Duodenal mucosa (tissue), 2 donors: Measurements from ENCODE around the gene GSK3B.

Experiments
- H3K27ac ChIP-seq: one replicate; pipeline ENCODE4 v1.7.0; 2013; ENCODE audit warnings: low read depth, low read length
- H3K27me3 ChIP-seq, 2 donors: one replicate each; pipeline ENCODE4 v1.7.0; 2013; ENCODE audit warnings: low read length in 2 of 2, control low read depth in 1 of 2; ENCODE audit not compliant: insufficient read depth in 2 of 2, control insufficient read depth in 1 of 2
- H3K36me3 ChIP-seq, 2 donors: one replicate each; pipeline ENCODE4 v1.7.0; 2013; ENCODE audit warnings: low read length in 2 of 2, control low read depth in 1 of 2; ENCODE audit not compliant: insufficient read depth in 2 of 2, control insufficient read depth in 1 of 2
- H3K4me1 ChIP-seq, 2 donors: one replicate each; pipeline ENCODE4 v1.7.0; 2013; ENCODE audit warnings: low read length in 2 of 2, control low read depth in 1 of 2; ENCODE audit not compliant: insufficient read depth in 2 of 2, control insufficient read depth in 1 of 2
- H3K4me3 ChIP-seq, 2 donors: one replicate each; pipeline ENCODE4 v1.7.0; 2013; ENCODE audit warnings: low read length in 2 of 2, low read depth in 1 of 2
- H3K9ac ChIP-seq, 2 donors: one replicate each; pipeline ENCODE4 v1.7.0; 2013; ENCODE audit warnings: low read length in 2 of 2, low read depth in 1 of 2
- H3K9me3 ChIP-seq, 2 donors: one replicate each; pipeline ENCODE4 v1.7.0; 2013; ENCODE audit warnings: low read length in 2 of 2, control low read depth in 1 of 2; ENCODE audit not compliant: control insufficient read depth in 1 of 2

The GSK3B gene

GRCh38 chr3:119872773-119873172 is 221.5 kb downstream of the GSK3B start:
- Histone ChIP-seq H3K4me3 (no peak overlapping the region), H3K4me1 (no peaks in the 10 kb centered on the region), H3K27ac (no peak overlapping the region), H3K36me3 (peaks cover under 1 to 7% of the 10 kb centered on the region in 2 donors), H3K9ac (no peak overlapping the region), H3K27me3 (no peaks in the 10 kb centered on the region), H3K9me3 (no peaks in the 10 kb centered on the region)

DNA sequence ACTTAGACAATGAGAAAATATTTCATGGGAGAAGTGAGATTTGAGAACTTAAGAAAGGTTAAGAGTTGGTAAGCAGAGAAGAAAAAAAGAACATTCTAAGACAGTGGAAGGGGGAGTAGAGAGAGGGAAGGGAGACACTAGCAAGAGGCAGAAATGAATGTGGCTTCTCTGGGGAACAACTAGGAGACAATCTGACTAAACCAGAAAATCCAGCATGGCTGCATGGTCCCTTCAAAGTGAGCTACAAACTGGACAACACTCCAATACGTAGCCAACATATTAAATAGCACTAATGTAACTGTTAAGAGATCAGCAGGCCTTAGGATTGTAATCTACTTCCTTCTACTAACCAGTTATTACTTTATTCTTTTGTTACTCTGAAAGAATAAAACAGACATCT is 222.7 kb downstream of the GSK3B start:
- Histone ChIP-seq H3K9me3 (no peaks in the 10 kb centered on the region), H3K4me3 (no peak overlapping the region), H3K4me1 (no peaks in the 10 kb centered on the region)

DNA sequence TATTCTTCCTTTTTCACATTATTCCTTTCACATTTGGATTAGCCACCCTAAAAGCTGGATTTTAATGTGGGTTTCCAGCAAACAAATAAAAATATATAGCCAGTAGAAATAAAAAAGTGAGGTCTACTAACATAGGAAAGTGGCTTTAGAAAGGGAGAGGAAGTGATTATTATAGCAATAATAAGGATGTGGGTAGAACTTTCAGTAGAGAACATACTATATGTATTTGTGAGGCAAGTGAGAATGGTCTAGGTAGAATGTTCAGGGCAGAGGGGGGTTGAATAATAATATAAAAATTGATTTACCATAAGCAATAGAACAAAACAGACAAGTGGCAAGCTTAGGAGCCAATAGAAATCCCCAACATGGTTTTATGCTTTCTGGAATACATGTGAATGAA is 223.7 kb downstream of the GSK3B start:
- no peak overlapping the region for H3K9ac ChIP-seq

More for the DNA sequence above, 222.7 kb downstream of the GSK3B start:
- no peak overlapping the region for H3K9ac ChIP-seq
- no peak overlapping the region for H3K27ac ChIP-seq
- peaks cover 2 to 5% of the 10 kb centered on the region in 2 donors for H3K36me3 ChIP-seq
- H3K27me3 ChIP-seq: no peaks in the 10 kb centered on the region

GRCh38 chr3:119864476-119864875 is 229.8 kb downstream of the GSK3B start:
- H3K9ac ChIP-seq: no peak overlapping the region
- H3K4me1 ChIP-seq: no peaks in the 10 kb centered on the region
- no peak overlapping the region for H3K4me3 ChIP-seq
- H3K9me3 ChIP-seq: no peaks in the 10 kb centered on the region
- H3K27me3 ChIP-seq: no peaks in the 10 kb centered on the region
- peaks cover 12 to 16% of the 10 kb centered on the region in 2 donors for H3K36me3 ChIP-seq
- H3K27ac ChIP-seq: no peak overlapping the region

More for the DNA sequence above, 223.7 kb downstream of the GSK3B start:
- Histone ChIP-seq H3K36me3 (peaks cover 0 to 2% of the 10 kb centered on the region in 2 donors), H3K4me3 (no peak overlapping the region), H3K4me1 (no peaks in the 10 kb centered on the region), H3K27ac (no peak overlapping the region), H3K9me3 (no peaks in the 10 kb centered on the region), H3K27me3 (no peaks in the 10 kb centered on the region)

DNA sequence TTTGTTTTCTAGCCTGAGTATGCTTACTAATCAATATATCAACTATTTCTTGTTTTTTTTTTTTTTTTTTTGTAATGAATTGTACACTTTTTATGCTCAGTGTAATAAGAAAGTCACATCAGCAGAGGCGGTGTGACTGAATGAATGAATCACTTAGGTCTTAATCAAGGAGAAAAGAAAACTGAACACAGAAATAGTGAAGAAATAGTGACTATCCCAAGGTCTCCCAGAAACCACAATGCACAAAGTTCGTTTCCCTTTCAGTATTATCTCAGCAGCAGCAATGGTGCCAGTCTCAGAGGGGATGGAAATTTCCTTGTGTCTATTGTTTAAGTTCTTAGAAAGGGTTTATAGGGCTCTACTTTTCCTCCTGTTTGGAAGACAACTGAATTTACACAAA is 231.6 kb downstream of the GSK3B start:
- Histone ChIP-seq H3K36me3 (peaks cover 11 to 24% of the 10 kb centered on the region in 2 donors), H3K9ac (no peak overlapping the region), H3K4me1 (no peaks in the 10 kb centered on the region), H3K4me3 (no peak overlapping the region), H3K9me3 (peaks cover 0 to 6% of the 10 kb centered on the region in 2 donors), H3K27ac (no peak overlapping the region), H3K27me3 (no peaks in the 10 kb centered on the region)

- H3K27ac ChIP-seq: no peak overlapping the region
- H3K9ac ChIP-seq: no peak overlapping the region
- H3K36me3 ChIP-seq: peaks cover 14 to 31% of the 10 kb centered on the region in 2 donors
- peaks cover 0 to 6% of the 10 kb centered on the region in 2 donors for H3K9me3 ChIP-seq
- no peaks in the 10 kb centered on the region for H3K27me3 ChIP-seq
- no peaks in the 10 kb centered on the region for H3K4me1 ChIP-seq
- H3K4me3 ChIP-seq: no peak overlapping the region
These were observed 232.6 kb downstream of the GSK3B start for GRCh38 chr3:119861681-119862080.

DNA sequence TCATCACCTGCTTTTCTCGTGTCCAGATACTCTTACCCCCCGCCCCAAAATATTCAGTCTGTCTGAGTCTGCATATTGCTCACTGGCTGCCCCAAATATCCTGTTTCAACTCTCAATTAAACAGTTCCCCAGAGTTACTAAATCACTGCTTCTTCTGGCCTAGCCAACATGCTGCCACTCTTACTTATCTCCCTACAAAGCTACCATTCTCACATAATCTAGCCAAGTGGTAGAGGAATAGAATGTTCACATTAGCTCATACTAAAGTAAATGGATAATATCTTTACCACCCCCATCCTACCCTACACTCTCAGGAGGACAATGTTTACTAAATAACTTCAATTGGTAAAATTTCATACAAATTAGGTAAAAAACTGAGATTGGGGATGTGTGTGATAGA is 234.5 kb downstream of the GSK3B start:
- H3K4me1 ChIP-seq: no peaks in the 10 kb centered on the region
- H3K27me3 ChIP-seq: no peaks in the 10 kb centered on the region
- H3K9me3 ChIP-seq: peaks cover 0 to 6% of the 10 kb centered on the region in 2 donors
- H3K9ac ChIP-seq: no peak overlapping the region
- peaks cover 19 to 35% of the 10 kb centered on the region in 2 donors for H3K36me3 ChIP-seq
- H3K27ac ChIP-seq: no peak overlapping the region
- H3K4me3 ChIP-seq: no peak overlapping the region

- H3K9me3 ChIP-seq: peaks cover 0 to 6% of the 10 kb centered on the region in 2 donors
- H3K27me3 ChIP-seq: no peaks in the 10 kb centered on the region
- no peak overlapping the region for H3K9ac ChIP-seq
- H3K36me3 ChIP-seq: peaks cover 19 to 35% of the 10 kb centered on the region in 2 donors
- H3K4me1 ChIP-seq: no peaks in the 10 kb centered on the region
- no peak overlapping the region for H3K27ac ChIP-seq
- no peak overlapping the region for H3K4me3 ChIP-seq
These were observed 235.3 kb downstream of the GSK3B start for GRCh38 chr3:119858957-119859356.

DNA sequence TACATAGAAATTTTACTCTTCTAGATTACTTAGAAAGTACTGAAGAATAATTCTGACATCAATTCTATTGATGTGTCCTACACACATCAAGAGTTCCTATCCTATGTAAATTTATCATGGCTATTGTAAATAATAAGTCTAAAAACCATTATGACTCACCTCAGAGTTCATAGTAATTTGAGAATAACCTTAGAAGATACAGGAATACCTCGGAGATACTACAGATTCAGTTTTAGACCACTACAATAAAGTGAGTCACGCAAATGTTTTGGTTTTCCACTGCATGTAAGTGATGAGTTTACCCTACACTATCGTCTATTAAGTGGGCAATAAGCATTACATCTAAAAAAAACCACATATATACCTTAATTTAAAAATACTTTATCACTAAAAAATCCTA is 237.6 kb downstream of the GSK3B start:
- no peak overlapping the region for H3K4me3 ChIP-seq
- H3K27ac ChIP-seq: no peak overlapping the region
- H3K9me3 ChIP-seq: peaks cover 0 to 6% of the 10 kb centered on the region in 2 donors
- peaks cover 10 to 19% of the 10 kb centered on the region in 2 donors for H3K36me3 ChIP-seq
- H3K27me3 ChIP-seq: no peaks in the 10 kb centered on the region
- H3K4me1 ChIP-seq: no peaks in the 10 kb centered on the region
- no peak overlapping the region for H3K9ac ChIP-seq

DNA sequence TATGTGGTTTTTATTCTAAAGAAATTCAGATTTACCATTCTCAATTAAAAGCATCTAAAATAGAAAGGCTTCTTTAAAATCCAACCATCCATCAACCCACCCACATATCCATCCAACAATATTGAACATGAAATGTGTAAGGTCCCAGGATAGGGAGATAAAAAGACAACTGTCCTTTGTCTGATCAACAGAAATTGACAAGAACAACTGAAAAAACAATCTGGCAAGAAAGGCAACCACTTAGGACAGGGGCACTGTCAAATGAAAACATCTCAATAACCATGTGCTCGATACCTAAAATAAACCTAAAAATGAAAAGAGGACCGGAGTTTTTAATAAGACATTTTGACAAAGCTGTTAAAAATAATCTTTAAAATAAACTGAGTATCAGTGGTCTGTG is 245.1 kb downstream of the GSK3B start:
- no peak overlapping the region for H3K9ac ChIP-seq
- no peaks in the 10 kb centered on the region for H3K9me3 ChIP-seq
- H3K36me3 ChIP-seq: no peaks in the 10 kb centered on the region
- no peak overlapping the region for H3K4me3 ChIP-seq
- no peak overlapping the region for H3K27ac ChIP-seq
- no peaks in the 10 kb centered on the region for H3K4me1 ChIP-seq
- no peaks in the 10 kb centered on the region for H3K27me3 ChIP-seq
